Measurements from ENCODE around the gene BMAL1. TPM values are rescaled to one million over a fixed set of nuclear protein-coding genes. Genes with fewer than 3 reads are reported as not detected.

BMAL1 gene
- total RNA-seq, 1 donor from 2014 or later, result 26.5 TPM

DNA sequence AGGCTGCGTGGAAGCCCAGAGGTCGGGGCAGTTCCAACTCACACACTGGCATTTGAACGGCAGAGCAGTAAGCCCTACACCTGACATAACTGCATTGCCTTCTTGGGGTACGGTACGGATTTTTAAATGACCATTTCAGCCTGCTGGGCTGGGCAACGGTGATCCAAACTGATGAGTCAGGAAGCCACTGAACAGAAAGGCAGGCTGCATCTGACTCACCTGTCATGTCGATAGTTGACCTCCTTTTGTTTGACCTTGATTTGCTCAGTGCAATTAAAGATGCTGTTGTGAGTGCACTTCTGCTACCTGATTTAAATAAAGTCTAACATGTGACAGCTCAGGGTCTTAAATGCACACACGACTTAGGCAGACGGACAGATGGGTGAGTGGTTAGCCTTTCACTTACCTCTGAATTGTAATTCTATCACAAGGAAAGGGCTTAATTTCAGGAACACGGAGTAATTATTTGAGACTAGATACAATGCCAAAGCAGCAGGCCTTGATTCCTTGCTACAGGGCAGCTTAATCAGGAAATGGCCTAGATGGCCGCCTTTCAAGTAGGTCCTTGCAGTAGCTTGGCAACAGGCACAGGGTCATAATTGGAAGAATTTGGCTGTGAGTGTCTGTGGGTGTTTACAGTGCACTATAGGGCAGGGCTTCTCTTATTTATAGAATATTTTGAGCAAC, 52.2 kb downstream of the BMAL1 start:
- H3K36me3 Mint-ChIP-seq, result no peaks in the 10 kb centered on the region
- Histone ChIP-seq H3K27ac (no peak overlapping the region), H2AFZ (replicated peaks) (no peak overlapping the region)

DNA sequence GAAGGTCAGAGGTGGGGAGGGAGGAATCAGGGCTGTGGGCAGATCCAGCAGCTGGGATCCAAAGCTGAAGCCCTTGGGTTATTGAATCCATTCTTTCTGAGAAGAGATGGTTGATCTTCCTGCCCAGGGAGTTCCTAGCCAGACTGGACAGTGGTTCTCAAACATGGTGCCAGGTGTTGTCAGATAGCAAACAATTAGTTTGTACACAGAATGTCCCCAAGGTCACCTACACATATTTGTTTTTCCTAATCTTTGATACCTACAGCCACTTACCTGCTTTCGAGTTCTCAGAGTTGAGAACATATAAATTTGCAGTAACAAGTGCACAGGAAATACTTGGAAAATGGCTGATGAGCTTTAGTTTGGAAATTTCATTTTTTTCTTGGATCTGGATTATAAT, 54.5 kb downstream of the BMAL1 start:
- H3K9me3 Mint-ChIP-seq, result no peaks in the 10 kb centered on the region
- Histone ChIP-seq H3K27ac (no peak overlapping the region), H3K9ac (no peak overlapping the region), H3K4me1 (peaks cover 14% of the 10 kb centered on the region), H2AFZ (replicated peaks) (no peak overlapping the region), H3K9me3 (ENCODE audit: low read depth) (no peaks in the 10 kb centered on the region), H3K4me3 (no peak overlapping the region), H3F3A (ENCODE audit: low read depth) (no peaks in the 10 kb centered on the region), H3K4me2 (no peak overlapping the region), H3K36me3 (no peaks in the 10 kb centered on the region), H4K20me1 (ENCODE audit: low read depth) (no peaks in the 10 kb centered on the region), H3K79me2 (ENCODE audit: low read depth) (no peaks in the 10 kb centered on the region), H3K27me3 (no peaks in the 10 kb centered on the region)
- H3K4me1 Mint-ChIP-seq, result peaks cover 35% of the 10 kb centered on the region
- no peaks in the 10 kb centered on the region for H3K36me3 Mint-ChIP-seq
- no peak overlapping the region for H3K27ac Mint-ChIP-seq
- TF ChIP-seq EZH2phosphoT487 (IDR thresholded peaks at IDR 0.05), result no peak
- no peak for TF ChIP-seq CTCF (IDR thresholded peaks at IDR 0.05)
- TF ChIP-seq EZH2 (IDR thresholded peaks at IDR 0.05), result no peak
- DNase-seq (ENCODE audit: low spot score), result no peak
- no peak overlapping the region for H3K4me3 Mint-ChIP-seq
- peaks cover 6% of the 10 kb centered on the region for H3K27me3 Mint-ChIP-seq (ENCODE audit: insufficient read depth, low read depth)

More for the DNA sequence above, 52.2 kb downstream of the BMAL1 start:
- Histone ChIP-seq H3K4me3 (no peak overlapping the region), H4K20me1 (ENCODE audit: low read depth) (no peaks in the 10 kb centered on the region), H3F3A (ENCODE audit: low read depth) (no peaks in the 10 kb centered on the region), H3K4me1 (peaks cover 14% of the 10 kb centered on the region), H3K9ac (no peak overlapping the region), H3K27me3 (no peaks in the 10 kb centered on the region), H3K4me2 (no peak overlapping the region), H3K36me3 (no peaks in the 10 kb centered on the region), H3K79me2 (ENCODE audit: low read depth) (no peaks in the 10 kb centered on the region), H3K9me3 (ENCODE audit: low read depth) (no peaks in the 10 kb centered on the region)
- Mint-ChIP-seq H3K4me1 (peaks cover 44% of the 10 kb centered on the region), H3K27ac (peak overlapping the region; percentile 79), H3K9me3 (no peaks in the 10 kb centered on the region), H3K27me3 (ENCODE audit: insufficient read depth, low read depth) (peaks cover 8% of the 10 kb centered on the region), H3K4me3 (no peak overlapping the region)
- TF ChIP-seq EZH2phosphoT487 (IDR thresholded peaks at IDR 0.05) (no peak), CTCF (IDR thresholded peaks at IDR 0.05) (no peak), EZH2 (IDR thresholded peaks at IDR 0.05) (no peak)
- no peak for DNase-seq (ENCODE audit: low spot score)

DNA sequence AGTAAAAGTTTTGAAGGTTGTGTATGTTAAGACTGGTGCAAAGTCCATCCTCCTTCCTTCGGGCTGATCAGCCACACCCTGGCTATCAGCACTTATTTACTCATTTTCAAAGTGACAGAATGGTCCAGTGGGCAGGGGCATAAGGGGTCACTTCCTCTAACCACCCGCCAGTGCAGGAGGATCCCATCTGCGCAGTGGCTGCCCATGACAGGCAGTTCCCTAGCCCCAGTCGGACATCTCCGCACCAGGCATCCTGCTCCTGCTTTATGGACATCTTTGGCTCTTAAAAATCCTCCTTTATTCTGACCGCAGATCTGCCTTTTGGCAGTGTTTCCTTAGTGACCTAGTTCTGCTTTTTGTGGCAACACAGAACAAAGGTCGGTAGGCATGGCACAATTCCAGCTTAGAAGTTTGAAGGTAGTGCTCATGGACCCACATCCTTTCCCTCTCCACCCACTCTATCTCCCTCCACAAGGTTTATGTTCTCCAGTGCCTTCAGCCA, 55.9 kb downstream of the BMAL1 start:
- peaks cover 2% of the 10 kb centered on the region for H3K4me1 ChIP-seq
- H2AFZ ChIP-seq (replicated peaks), result no peak overlapping the region
- no peaks in the 10 kb centered on the region for H3K36me3 ChIP-seq
- no peaks in the 10 kb centered on the region for H3F3A ChIP-seq (ENCODE audit: low read depth)
- H3K4me3 Mint-ChIP-seq, result no peak overlapping the region
- H3K9me3 ChIP-seq (ENCODE audit: low read depth), result no peaks in the 10 kb centered on the region
- no peaks in the 10 kb centered on the region for H3K9me3 Mint-ChIP-seq
- no peak overlapping the region for H3K4me2 ChIP-seq
- H3K79me2 ChIP-seq (ENCODE audit: low read depth), result no peaks in the 10 kb centered on the region
- no peaks in the 10 kb centered on the region for H4K20me1 ChIP-seq (ENCODE audit: low read depth)
- peaks cover 3% of the 10 kb centered on the region for H3K27me3 Mint-ChIP-seq (ENCODE audit: insufficient read depth, low read depth)
- H3K4me3 ChIP-seq, result no peak overlapping the region
- H3K36me3 Mint-ChIP-seq, result no peaks in the 10 kb centered on the region
- H3K27ac Mint-ChIP-seq, result no peak overlapping the region
- H3K27ac ChIP-seq, result no peak overlapping the region
- no peaks in the 10 kb centered on the region for H3K27me3 ChIP-seq
- TF ChIP-seq CTCF (IDR thresholded peaks at IDR 0.05) (no peak), EZH2 (IDR thresholded peaks at IDR 0.05) (no peak), EZH2phosphoT487 (IDR thresholded peaks at IDR 0.05) (no peak)
- H3K9ac ChIP-seq, result no peak overlapping the region
- H3K4me1 Mint-ChIP-seq, result peaks cover 23% of the 10 kb centered on the region
- no peak for DNase-seq (ENCODE audit: low spot score)

All from neural progenitor cell (in vitro differentiated cells).